Memory B cell (primary cell): ENCODE results near the gene BRIP1.
A peak's percentile ranks its signal among the peaks of the same experiment; 100 is the strongest.

ENCODE experiments used
- ATAC-seq: fragments of 150-1000 bp; cut with Tn5 transposase; 2 replicates; pipeline ENCODE4 v1.10.0; 2021; ENCODE audit warnings: low read depth, mild to moderate bottlenecking, moderate library complexity
- DNase-seq, 2 donors: peaks; one replicate each; pipeline ENCODE4 v3.0.0; 2022; ENCODE audit warnings: low spot score in 2 of 2
- H3K27ac Mint-ChIP-seq: one replicate; pipeline ENCODE4 v1.8.0; 2022; ENCODE audit warnings: mild to moderate bottlenecking, moderate library complexity, mixed read lengths
- H3K27me3 Mint-ChIP-seq: one replicate; pipeline ENCODE4 v1.8.0; 2022; ENCODE audit warnings: mixed read lengths
- H3K36me3 Mint-ChIP-seq: one replicate; pipeline ENCODE4 v1.8.0; 2022; ENCODE audit warnings: mild to moderate bottlenecking, mixed read lengths
- H3K4me1 Mint-ChIP-seq: one replicate; pipeline ENCODE4 v1.8.0; 2022; ENCODE audit warnings: mixed read lengths
- H3K4me3 Mint-ChIP-seq: one replicate; pipeline ENCODE4 v1.8.0; 2022; ENCODE audit warnings: mild to moderate bottlenecking, moderate library complexity, mixed read lengths
- H3K9me3 Mint-ChIP-seq: one replicate; pipeline ENCODE4 v1.8.0; 2022; ENCODE audit warnings: mixed read lengths

The BRIP1 gene

DNA sequence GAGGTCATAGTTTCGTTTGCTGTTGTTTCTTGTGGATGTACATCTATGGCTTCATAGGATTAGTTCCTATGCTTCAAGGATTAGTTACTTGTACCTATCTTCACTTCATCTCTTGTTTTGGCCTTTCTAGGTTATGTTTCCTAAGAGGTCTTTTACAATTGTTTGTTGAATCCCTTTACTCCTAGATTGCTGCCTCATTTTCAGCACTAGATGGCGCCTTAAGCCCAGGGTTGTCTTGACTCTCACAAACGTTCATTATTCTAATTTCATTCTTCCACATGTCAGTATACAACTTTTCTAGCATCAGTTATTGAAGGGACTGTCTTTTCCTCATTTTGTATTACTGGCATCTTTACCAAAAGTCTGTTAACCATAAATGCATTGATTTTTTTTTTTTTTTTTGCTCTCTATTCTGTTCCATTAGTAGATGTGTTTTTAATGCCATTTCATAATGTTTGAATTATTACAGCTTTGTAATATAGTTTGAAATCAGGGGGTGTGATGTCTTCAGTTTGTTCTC, 227.4 kb downstream of the BRIP1 start:
- H3K27ac Mint-ChIP-seq: no peak overlapping the region
- peaks cover 8% of the 10 kb centered on the region for H3K9me3 Mint-ChIP-seq
- peaks cover 1% of the 10 kb centered on the region for H3K36me3 Mint-ChIP-seq
- H3K27me3 Mint-ChIP-seq: peaks cover 18% of the 10 kb centered on the region
- no peak for ATAC-seq
- no peaks in the 10 kb centered on the region for H3K4me1 Mint-ChIP-seq
- no peak overlapping the region for H3K4me3 Mint-ChIP-seq
- DNase-seq: peak; percentile 26 to 34

DNA sequence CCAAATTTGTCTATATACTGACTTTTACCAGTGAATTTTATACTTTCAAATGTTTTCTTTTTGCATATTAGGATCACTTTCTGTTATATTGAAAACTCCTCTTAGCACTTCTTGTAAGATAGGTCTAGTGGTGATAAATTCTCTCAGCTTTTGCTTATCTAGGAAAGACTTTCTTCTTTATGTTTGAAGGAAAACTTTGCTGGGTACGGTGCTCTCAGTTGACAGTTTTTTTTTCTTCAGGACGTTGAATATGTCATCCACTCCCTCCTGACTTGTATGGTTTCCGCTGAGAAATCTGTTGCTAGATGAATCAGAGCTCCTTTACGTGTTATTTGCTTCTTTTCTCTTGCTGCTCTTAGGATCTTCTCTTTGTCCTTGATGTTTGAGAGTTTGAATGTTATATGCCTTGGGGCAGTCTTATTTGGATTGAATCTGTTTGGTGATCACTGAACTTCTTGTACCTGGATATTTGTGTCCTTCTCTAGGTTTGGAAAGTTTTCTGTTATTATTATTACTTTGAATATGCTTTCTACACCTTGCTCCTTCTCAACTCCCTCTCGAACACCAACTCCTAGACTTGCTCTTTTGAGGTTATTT, 228.3 kb downstream of the BRIP1 start:
- DNase-seq (no peak), ATAC-seq (no peak)
- no peak overlapping the region for H3K27ac Mint-ChIP-seq
- H3K4me1 Mint-ChIP-seq: no peaks in the 10 kb centered on the region
- H3K27me3 Mint-ChIP-seq: peaks cover 22% of the 10 kb centered on the region
- peaks cover 8% of the 10 kb centered on the region for H3K9me3 Mint-ChIP-seq
- H3K36me3 Mint-ChIP-seq: peaks cover 1% of the 10 kb centered on the region
- H3K4me3 Mint-ChIP-seq: no peak overlapping the region

DNA sequence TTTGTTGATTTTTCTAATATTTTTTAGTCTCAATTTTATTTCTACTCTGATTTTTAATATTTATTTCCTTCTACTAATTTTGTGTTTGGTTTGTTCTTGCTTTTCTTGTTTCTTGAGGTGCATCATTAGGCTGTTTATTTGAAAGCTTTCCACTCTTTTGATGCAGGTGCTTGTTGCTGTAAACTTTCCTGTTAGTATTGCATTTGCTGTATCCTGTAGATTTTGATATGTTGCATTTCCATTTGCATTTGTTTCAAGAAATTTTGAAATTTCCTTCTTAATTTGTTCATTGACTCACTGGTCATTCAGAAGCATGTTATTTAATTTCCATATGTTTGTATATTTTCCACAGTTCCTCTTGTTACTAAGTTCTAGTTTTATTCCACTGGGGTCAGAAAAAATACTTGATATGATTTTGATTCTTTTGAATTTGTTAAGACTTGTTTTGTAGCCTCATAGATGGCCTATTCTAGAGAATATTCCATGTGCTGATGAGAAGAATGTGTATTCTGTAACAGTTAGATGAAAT, 229.3 kb downstream of the BRIP1 start:
- no peak overlapping the region for H3K27ac Mint-ChIP-seq
- DNase-seq: no peak

DNA sequence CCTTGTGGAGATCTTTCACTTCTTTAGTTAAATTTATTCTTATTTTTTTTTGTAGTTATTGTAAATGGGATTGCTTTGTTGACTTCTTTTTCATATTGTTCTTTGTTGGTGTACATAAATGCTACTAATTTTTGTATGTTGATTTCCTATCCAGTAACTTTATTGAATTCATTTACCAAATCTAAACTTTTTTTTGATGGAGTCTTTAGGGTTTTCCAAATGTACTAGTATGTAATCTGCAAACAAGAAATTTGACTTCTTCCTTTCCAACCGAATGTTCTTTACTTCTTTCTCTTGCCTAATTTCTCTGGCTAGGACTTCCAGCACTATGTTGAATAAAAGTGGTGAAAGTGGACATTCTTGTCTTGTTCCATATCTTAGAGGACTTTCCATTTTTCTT, 230.5 kb downstream of the BRIP1 start:
- ATAC-seq: no peak
- peaks cover 20% of the 10 kb centered on the region for H3K27me3 Mint-ChIP-seq
- H3K4me3 Mint-ChIP-seq: no peak overlapping the region
- H3K27ac Mint-ChIP-seq: no peak overlapping the region
- peaks cover 8% of the 10 kb centered on the region for H3K9me3 Mint-ChIP-seq
- peaks cover 1% of the 10 kb centered on the region for H3K36me3 Mint-ChIP-seq
- no peak for DNase-seq
- no peaks in the 10 kb centered on the region for H3K4me1 Mint-ChIP-seq

More for the DNA sequence above, 229.3 kb downstream of the BRIP1 start:
- H3K36me3 Mint-ChIP-seq: peaks cover 1% of the 10 kb centered on the region
- H3K4me3 Mint-ChIP-seq: no peak overlapping the region
- peaks cover 8% of the 10 kb centered on the region for H3K9me3 Mint-ChIP-seq
- H3K27me3 Mint-ChIP-seq: peaks cover 22% of the 10 kb centered on the region
- H3K4me1 Mint-ChIP-seq: no peaks in the 10 kb centered on the region
- no peak for ATAC-seq

DNA sequence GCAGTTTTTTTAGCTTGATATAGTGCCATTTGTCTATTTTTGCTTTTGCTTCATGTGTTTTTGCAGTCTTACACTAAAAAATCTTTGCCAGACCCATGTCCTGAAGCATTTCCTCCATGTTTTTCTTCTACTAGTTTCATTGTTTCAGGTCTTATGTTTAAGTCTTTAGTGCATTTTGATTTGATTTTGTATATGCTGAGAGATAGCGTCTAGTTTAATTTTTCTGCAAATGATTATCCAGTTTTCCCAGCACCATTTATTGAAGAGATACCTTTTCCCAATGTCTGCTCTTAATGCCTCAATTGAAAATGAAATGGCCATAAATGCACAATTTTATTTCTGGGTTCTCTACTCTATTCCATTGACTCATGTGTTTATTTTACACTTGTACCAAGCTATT, 231.5 kb downstream of the BRIP1 start:
- Mint-ChIP-seq H3K9me3 (peaks cover 8% of the 10 kb centered on the region), H3K27me3 (peaks cover 20% of the 10 kb centered on the region), H3K4me3 (no peak overlapping the region), H3K27ac (no peak overlapping the region), H3K36me3 (peaks cover 1% of the 10 kb centered on the region), H3K4me1 (no peaks in the 10 kb centered on the region)
- no peak for ATAC-seq
- no peak for DNase-seq
